Mucosa of stomach (tissue), 1 donor: ENCODE measurements around the gene MALT1.
"Not testable (repeated sequence)": the region's sequence is repeated elsewhere in the genome, so short reads cannot be mapped to it uniquely, and the experiment has no call there.

Experiments used
- H3K27me3 ChIP-seq: one replicate; pipeline ENCODE4 v1.7.0; 2013; ENCODE audit warnings: mild to moderate bottlenecking, low read length; ENCODE audit not compliant: control insufficient read depth, insufficient read depth
- H3K36me3 ChIP-seq: one replicate; pipeline ENCODE4 v1.7.0; 2013; ENCODE audit warnings: low read length; ENCODE audit not compliant: control insufficient read depth, insufficient read depth
- H3K4me1 ChIP-seq: one replicate; pipeline ENCODE4 v1.7.0; 2013; ENCODE audit warnings: mild to moderate bottlenecking, low read length; ENCODE audit not compliant: control insufficient read depth, insufficient read depth
- H3K4me3 ChIP-seq: one replicate; pipeline ENCODE4 v1.7.0; 2013; ENCODE audit warnings: low read length
- H3K9ac ChIP-seq: one replicate; pipeline ENCODE4 v1.7.0; 2013; ENCODE audit warnings: mild to moderate bottlenecking, low read length, moderate library complexity
- H3K9me3 ChIP-seq: one replicate; pipeline ENCODE4 v1.7.0; 2013; ENCODE audit warnings: mild to moderate bottlenecking, low read length, moderate library complexity; ENCODE audit not compliant: control insufficient read depth
- donor health status: Pancreatic carcinoma.

MALT1 gene

GRCh38 chr18:58772161-58772560, 100.9 kb downstream of the MALT1 start:
- no peaks in the 10 kb centered on the region for H3K4me1 ChIP-seq
- H3K9me3 ChIP-seq = no peaks in the 10 kb centered on the region

GRCh38 chr18:58776084-58776483, 104.8 kb downstream of the MALT1 start:
- H3K27me3 ChIP-seq = no peaks in the 10 kb centered on the region
- H3K36me3 ChIP-seq = no peaks in the 10 kb centered on the region
- no peak overlapping the region for H3K9ac ChIP-seq
- no peak overlapping the region for H3K4me3 ChIP-seq
- no peaks in the 10 kb centered on the region for H3K4me1 ChIP-seq
- H3K9me3 ChIP-seq = no peaks in the 10 kb centered on the region

More at GRCh38 chr18:58772161-58772560, 100.9 kb downstream of the MALT1 start:
- no peaks in the 10 kb centered on the region for H3K36me3 ChIP-seq
- H3K9ac ChIP-seq = no peak overlapping the region
- H3K4me3 ChIP-seq = no peak overlapping the region
- H3K27me3 ChIP-seq = peaks cover 5% of the 10 kb centered on the region

- not testable (repeated sequence) for H3K9ac ChIP-seq, H3K4me3 ChIP-seq, H3K27me3 ChIP-seq, H3K4me1 ChIP-seq, H3K9me3 ChIP-seq, H3K36me3 ChIP-seq
Measured at GRCh38 chr18:58776541-58776940, 105.3 kb downstream of the MALT1 start.

GRCh38 chr18:58777471-58777870, 106.2 kb downstream of the MALT1 start:
- no peaks in the 10 kb centered on the region for H3K36me3 ChIP-seq
- no peak overlapping the region for H3K9ac ChIP-seq
- H3K27me3 ChIP-seq = no peaks in the 10 kb centered on the region
- H3K4me1 ChIP-seq = no peaks in the 10 kb centered on the region
- H3K4me3 ChIP-seq = no peak overlapping the region
- no peaks in the 10 kb centered on the region for H3K9me3 ChIP-seq

GRCh38 chr18:58779529-58779928, 108.3 kb downstream of the MALT1 start:
- H3K4me3 ChIP-seq = no peak overlapping the region
- H3K4me1 ChIP-seq = no peaks in the 10 kb centered on the region
- no peak overlapping the region for H3K9ac ChIP-seq
- no peaks in the 10 kb centered on the region for H3K36me3 ChIP-seq
- H3K27me3 ChIP-seq = no peaks in the 10 kb centered on the region
- no peaks in the 10 kb centered on the region for H3K9me3 ChIP-seq

- Histone ChIP-seq H3K36me3 (no peaks in the 10 kb centered on the region), H3K27me3 (no peaks in the 10 kb centered on the region), H3K4me3 (no peak overlapping the region), H3K9me3 (no peaks in the 10 kb centered on the region), H3K9ac (no peak overlapping the region), H3K4me1 (peaks cover 4% of the 10 kb centered on the region)
Measured at GRCh38 chr18:58780045-58780444, 108.8 kb downstream of the MALT1 start.

- Histone ChIP-seq H3K4me1 (peaks cover 14% of the 10 kb centered on the region), H3K9me3 (no peaks in the 10 kb centered on the region), H3K9ac (no peak overlapping the region), H3K36me3 (no peaks in the 10 kb centered on the region), H3K4me3 (no peak overlapping the region), H3K27me3 (no peaks in the 10 kb centered on the region)
Measured at GRCh38 chr18:58781627-58782194, 110.4 kb downstream of the MALT1 start.

- peaks cover 27% of the 10 kb centered on the region for H3K4me1 ChIP-seq
Measured at GRCh38 chr18:58784601-58785137, 113.4 kb downstream of the MALT1 start.

GRCh38 chr18:58785171-58785805, 114.0 kb downstream of the MALT1 start:
- H3K4me1 ChIP-seq = peaks cover 33% of the 10 kb centered on the region
- H3K9ac ChIP-seq = no peak overlapping the region
- no peaks in the 10 kb centered on the region for H3K36me3 ChIP-seq
- H3K27me3 ChIP-seq = no peaks in the 10 kb centered on the region
- no peak overlapping the region for H3K4me3 ChIP-seq
- H3K9me3 ChIP-seq = no peaks in the 10 kb centered on the region

More at GRCh38 chr18:58784601-58785137, 113.4 kb downstream of the MALT1 start:
- Histone ChIP-seq H3K36me3 (no peaks in the 10 kb centered on the region), H3K9me3 (no peaks in the 10 kb centered on the region), H3K27me3 (no peaks in the 10 kb centered on the region), H3K4me3 (no peak overlapping the region), H3K9ac (no peak overlapping the region)

- Histone ChIP-seq H3K9ac (no peak overlapping the region), H3K27me3 (no peaks in the 10 kb centered on the region), H3K4me3 (no peak overlapping the region), H3K9me3 (no peaks in the 10 kb centered on the region), H3K36me3 (no peaks in the 10 kb centered on the region), H3K4me1 (peaks cover 34% of the 10 kb centered on the region)
Measured at GRCh38 chr18:58785870-58786269, 114.6 kb downstream of the MALT1 start.

GRCh38 chr18:58787536-58788149, 116.4 kb downstream of the MALT1 start:
- Histone ChIP-seq H3K4me3 (no peak overlapping the region), H3K27me3 (no peaks in the 10 kb centered on the region), H3K9ac (no peak overlapping the region), H3K4me1 (peaks cover 34% of the 10 kb centered on the region), H3K9me3 (no peaks in the 10 kb centered on the region), H3K36me3 (no peaks in the 10 kb centered on the region)

- H3K4me3 ChIP-seq = no peak overlapping the region
- H3K4me1 ChIP-seq = peaks cover 34% of the 10 kb centered on the region
- H3K9ac ChIP-seq = no peak overlapping the region
- no peaks in the 10 kb centered on the region for H3K9me3 ChIP-seq
- H3K27me3 ChIP-seq = no peaks in the 10 kb centered on the region
- H3K36me3 ChIP-seq = no peaks in the 10 kb centered on the region
Measured at GRCh38 chr18:58788470-58788869, 117.2 kb downstream of the MALT1 start.
